NCI-H510A (cell line): Measurements from ENCODE around the gene POLR2J2.
"Not testable (repeated sequence)": the region's sequence is repeated elsewhere in the genome, so short reads cannot be mapped to it uniquely, and the experiment has no call there.

Experiments
- DNase-seq: peaks from one replicate; lab custom pipeline; 2025; lab: John Stamatoyannopoulos, UW

The POLR2J2 gene

GRCh38 chr7:102671956-102672307, 469 bp upstream of the POLR2J2 start:
- not testable (repeated sequence) for DNase-seq

- DNase-seq: not testable (repeated sequence)
Observed at GRCh38 chr7:102667523-102667922, 3.9 kb downstream of the POLR2J2 start.

- not testable (repeated sequence) for DNase-seq
Observed at GRCh38 chr7:102666850-102667249, 4.6 kb downstream of the POLR2J2 start.

- not testable (repeated sequence) for DNase-seq
Observed at GRCh38 chr7:102664765-102665164, 6.7 kb downstream of the POLR2J2 start.

DNA sequence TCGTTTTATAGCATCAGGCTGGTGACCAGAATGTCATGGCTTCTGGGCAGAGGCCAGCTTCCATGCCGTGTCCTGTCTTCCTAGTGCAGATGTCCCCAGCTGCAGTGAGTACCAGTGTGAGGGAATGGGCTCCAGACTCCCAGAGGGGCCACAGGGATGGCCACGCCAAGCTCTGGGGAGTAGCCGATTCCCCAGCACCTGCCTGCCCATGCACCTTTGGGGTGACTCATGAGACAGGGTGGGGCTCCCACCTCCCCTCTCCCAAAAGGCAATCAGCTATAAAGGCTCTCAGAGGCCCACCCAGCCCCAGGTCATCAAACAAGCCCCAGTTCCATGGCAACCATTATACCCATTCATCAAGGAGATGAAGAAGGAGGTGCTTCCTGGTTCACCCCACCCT, 21.5 kb downstream of the POLR2J2 start, which contains the start of gene SPDYE2B:
Gene SPDYE2B, plus strand, starts transcription at position 396 of the 400 bp plus-strand sequence. CDS start 2,030 bp downstream, outside the sequence.
- DNase-seq: not testable (repeated sequence)

DNA sequence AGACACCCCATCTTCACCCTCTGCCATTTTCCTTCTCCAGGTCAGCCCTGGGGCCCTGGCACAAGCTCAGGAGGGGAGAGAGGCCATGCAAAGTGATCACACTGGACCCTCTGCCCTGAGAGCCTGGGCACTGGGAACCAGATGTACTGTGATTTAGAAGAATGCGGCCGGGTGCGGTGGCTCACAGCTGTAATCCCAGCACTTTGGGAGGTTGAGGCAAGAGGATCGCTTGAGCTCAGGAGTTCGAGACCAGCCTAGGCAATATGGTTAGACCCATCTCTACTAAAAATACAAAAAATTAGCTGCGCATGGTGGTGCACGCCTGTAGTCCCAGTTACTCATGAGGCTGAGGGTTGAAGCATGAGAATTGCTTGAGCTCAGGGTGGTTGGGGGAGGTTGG, 23.6 kb downstream of the POLR2J2 start:
- DNase-seq: not testable (repeated sequence)

DNA sequence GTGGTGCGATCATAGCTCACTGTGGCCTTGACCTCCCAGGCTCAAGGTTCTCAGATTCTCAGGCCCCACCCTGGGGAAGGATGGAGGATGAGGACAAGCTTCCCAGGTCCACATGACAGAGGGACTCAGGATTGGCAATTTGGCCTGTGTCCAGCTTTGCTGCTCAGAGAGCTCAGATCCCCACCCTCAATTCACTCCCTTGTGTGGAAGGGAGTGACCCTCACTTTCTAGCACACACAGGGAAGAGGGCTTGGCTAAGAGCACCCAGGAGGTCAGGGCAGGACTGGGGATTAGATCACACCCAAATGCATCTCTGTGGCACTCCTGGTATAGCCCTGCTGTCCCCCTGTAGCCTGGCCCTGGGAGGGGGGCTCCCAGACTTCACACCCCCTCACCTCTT, 28.1 kb downstream of the POLR2J2 start:
- DNase-seq: not testable (repeated sequence)

- DNase-seq: not testable (repeated sequence)
Observed at GRCh38 chr7:102642691-102643090, 28.8 kb downstream of the POLR2J2 start, which contains the start of gene UPK3BL1. TSS of gene UPK3BL1 (minus strand) at chr7:102642791. CDS start at chr7:102642741, 50 bp downstream.

- DNase-seq: not testable (repeated sequence)
Observed at GRCh38 chr7:102638848-102639247, 32.6 kb downstream of the POLR2J2 start.

DNA sequence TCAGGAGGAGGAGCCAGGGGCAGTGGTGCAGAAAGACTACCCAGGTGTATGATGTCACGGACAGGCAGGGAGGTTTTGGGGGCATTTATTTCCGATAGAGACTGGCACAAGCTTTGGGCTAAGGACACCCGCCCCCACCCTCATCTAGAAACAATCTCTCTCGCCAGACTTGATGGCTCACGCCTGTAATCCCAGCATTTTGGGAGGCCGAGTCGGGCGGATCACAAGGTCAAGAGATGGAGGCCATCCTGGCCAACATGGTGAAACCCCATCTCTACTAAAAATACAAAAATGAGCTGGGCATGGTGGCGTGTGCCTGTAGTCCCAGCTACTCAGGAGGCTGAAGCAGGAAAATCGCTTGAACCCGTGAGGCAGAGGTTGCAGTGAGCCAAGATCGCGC, 34.5 kb downstream of the POLR2J2 start:
- DNase-seq: not testable (repeated sequence)

DNA sequence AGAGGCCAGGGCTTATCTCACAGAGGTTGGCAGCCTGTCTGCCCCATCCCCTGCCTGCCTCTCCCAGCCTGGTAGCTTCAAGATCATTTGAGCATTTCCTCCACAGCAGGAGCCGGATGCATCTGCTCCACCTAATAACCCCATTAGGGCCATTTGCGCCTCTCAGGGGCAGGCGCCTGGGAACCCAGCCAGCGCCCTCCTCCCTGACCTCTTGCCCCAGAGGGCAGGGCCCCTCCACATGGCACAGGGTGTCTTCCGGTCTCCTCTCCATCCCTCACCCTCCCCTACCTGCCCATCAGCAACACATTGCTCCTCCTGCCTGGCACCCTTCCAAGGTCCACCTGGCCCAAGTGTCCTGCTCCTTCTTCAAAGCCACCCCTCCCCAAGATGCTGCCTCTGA, 36.1 kb downstream of the POLR2J2 start:
- not testable (repeated sequence) for DNase-seq

DNA sequence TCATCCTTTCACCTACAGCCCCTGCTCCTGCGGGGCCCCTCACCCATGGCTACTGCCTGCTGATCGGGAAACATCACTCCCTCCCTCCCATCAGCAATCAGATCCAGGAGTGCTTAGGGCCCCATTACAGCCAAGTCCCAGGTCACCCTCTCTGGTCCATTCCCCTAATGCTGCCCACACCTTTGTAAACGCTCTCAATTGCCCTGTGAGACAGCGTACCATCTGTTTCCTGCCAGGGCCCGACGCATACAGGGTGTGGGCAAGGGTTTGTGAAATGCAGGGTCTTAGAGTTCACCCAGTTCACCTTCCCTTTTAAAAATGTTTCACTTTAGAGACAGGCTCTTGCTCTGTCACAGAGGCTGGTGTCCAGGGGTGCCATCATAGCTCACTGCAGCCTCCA, 37.2 kb downstream of the POLR2J2 start:
- not testable (repeated sequence) for DNase-seq

- not testable (repeated sequence) for DNase-seq
Observed at GRCh38 chr7:102630622-102631021, 40.8 kb downstream of the POLR2J2 start.

- not testable (repeated sequence) for DNase-seq
Observed at GRCh38 chr7:102627271-102627904, 44.1 kb downstream of the POLR2J2 start.

- not testable (repeated sequence) for DNase-seq
Observed at GRCh38 chr7:102618122-102618521, 53.3 kb downstream of the POLR2J2 start.

DNA sequence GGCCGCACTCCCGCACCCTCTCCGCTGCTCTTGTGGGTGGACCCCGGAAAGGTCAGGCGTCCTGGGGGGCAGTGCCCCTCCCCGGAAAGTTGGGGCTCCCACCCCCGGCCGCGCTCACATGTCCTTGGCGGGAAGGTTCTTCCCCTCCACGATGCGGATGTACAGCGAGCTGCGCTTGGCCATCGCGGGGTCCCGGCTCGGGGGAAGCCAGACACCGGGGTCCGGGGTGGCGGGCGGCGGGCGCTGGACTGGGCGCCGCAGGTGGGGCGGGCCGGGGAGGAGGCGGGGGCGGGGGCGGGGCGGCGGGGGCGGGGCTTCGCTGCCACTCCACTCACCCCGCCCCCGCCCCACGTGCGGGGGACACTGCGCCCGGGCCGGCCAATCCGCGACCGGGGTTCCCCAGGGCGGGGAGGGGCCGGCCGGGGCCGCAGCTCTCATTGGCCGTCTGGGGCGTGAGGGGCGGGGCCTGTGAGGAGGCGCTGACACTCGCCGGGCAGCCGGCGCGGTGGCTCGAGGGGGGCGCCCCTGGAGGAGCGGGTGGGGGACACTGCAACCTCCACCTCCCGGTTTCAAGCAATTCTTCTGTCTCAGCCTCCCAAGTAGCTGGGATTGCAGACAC, 54.8 kb downstream of the POLR2J2 start, which contains the start of gene RASA4:
Gene RASA4, minus strand, starts transcription at position 250 of the 619 bp plus-strand sequence. Its CDS starts 67 bp downstream, at position 183.
- DNase-seq: not testable (repeated sequence)
